ENCODE results near the gene SLC26A8.

Gene SLC26A8, protein sequence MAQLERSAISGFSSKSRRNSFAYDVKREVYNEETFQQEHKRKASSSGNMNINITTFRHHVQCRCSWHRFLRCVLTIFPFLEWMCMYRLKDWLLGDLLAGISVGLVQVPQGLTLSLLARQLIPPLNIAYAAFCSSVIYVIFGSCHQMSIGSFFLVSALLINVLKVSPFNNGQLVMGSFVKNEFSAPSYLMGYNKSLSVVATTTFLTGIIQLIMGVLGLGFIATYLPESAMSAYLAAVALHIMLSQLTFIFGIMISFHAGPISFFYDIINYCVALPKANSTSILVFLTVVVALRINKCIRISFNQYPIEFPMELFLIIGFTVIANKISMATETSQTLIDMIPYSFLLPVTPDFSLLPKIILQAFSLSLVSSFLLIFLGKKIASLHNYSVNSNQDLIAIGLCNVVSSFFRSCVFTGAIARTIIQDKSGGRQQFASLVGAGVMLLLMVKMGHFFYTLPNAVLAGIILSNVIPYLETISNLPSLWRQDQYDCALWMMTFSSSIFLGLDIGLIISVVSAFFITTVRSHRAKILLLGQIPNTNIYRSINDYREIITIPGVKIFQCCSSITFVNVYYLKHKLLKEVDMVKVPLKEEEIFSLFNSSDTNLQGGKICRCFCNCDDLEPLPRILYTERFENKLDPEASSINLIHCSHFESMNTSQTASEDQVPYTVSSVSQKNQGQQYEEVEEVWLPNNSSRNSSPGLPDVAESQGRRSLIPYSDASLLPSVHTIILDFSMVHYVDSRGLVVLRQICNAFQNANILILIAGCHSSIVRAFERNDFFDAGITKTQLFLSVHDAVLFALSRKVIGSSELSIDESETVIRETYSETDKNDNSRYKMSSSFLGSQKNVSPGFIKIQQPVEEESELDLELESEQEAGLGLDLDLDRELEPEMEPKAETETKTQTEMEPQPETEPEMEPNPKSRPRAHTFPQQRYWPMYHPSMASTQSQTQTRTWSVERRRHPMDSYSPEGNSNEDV

DNA sequence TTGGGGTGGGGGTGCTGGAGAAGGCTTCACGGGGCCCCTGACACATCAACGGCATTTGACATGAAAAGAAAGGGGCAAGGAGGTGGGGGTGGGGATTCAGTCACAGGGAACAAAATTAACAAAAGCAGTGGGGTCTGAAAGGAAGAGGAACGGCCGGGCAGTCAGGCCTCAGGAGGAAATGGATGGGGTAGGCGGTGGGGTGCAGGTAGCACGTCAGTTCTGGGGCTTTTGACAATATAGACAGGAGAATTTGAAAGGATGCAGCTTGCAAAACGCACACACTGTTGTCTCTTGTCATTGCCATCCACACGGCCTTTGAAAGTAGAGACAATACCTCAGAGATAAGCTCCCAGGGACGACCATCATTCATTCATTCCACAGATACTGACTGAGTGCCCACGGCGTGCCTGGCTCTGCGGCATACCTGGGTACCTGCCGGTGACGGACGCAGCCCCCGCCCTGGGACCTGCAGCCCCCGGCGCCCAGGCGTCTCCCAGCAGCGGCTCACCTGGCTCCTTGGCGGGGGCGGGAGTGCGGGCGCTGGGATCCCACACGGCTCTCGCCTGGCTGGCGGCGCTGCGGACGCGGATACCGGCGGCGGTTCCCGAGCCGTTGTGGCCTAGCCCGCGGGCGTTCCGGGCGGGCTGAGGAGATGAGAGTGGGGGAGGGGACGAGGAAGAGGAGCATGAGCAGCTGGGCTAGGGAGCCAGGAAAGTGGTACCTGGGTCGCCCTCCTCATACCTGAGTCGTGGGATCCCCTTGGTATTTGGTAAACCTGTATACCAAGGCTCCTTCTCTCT, at the start of gene SLC26A8:
Gene SLC26A8, minus strand, starts transcription at position 646 of the 800 bp plus-strand sequence. CDS start 4,934 bp downstream, outside the sequence.
- no peak for DNase-seq

DNA sequence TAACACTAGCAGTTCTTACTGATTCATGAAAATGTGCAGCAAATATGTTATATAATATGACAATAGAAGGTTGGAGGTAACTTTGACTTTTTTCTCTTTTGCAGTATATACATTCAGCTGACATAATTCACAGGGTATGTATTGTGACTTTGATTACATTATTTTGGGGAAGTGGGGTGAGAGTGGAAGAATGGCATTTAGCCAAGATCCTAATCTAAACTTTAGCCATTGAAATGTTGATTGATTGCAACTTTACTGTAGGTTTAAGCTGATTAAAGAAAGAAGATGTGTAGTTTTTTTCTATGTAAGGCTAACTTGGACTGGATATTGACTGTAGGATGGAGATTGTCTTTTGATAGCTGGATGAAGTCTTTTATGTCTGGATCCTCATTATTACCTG, 49.1 kb upstream of the SLC26A8 start:
- DNase-seq = no peak

DNA sequence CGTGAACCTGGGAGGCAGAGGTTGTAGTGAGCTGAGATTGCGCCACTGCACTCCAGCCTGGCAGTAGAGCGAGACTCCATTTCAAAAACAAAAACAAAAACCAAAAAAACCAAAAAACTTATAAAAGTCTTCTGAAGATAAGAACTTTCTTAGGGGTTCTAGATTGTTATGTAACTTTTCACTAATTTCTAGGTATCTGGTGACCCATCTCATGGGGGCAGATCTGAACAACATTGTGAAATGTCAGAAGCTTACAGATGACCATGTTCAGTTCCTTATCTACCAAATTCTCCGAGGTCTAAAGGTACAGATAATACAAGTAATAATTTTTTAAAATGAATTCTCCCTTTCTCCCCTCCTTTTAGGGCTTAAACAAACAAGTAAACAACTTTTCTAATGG, 48.2 kb upstream of the SLC26A8 start:
- no peak for DNase-seq

DNA sequence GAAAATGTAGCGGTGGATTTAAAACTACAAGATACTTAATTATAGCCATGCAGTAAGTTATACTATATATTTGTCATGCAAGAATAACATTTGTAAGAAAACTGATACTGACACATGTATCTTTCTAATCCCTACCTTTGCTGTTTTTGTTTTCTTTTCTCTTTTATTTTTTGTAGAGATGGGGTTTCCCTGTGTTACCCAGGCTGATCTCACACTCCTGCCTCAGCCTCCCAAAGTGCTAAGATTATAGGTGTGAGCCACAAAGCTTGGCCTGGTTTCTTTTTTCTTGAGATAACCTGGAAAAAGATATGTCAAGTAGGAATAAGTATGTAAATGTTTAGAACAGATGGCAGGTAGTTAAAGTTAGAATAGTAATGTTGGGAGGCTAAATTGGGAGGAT, 47.3 kb upstream of the SLC26A8 start:
- DNase-seq = no peak

DNA sequence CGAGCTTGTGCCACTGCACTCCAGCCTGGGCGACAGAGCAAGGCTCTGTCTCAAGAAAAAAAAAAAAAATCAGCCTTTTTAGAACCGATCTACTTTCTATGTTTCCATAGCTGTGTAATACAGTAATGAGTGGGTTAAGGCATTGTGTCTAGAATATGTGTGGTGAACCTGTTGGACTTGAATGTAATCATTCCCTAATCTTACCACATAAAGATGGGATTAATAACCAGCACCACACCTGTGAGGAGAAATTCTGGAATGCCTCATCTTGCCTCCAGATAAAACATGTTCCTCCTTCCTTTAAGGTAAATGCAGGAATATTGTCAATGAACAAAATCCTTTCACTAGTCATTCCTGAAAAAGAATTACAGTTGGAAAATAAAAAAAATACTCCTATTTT, 46.8 kb upstream of the SLC26A8 start:
- DNase-seq = no peak

DNA sequence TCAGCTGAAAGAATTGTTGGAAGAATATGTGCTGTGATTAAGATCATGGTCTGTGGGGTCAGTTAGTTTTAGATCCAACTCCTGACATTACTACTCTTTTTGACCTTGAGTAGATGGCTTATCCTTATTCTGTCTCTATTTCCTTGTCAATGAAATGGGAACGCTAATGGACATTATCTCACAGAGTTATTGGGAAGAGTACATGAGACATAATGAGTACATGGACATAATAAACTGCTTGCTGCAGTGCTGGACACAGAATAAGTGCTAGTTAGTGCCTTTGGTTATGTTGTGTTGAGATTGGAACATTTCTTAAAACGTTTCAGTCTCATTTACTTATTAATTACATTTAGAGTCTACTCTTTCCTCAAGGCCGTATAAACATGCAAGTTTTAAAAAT, 45.8 kb upstream of the SLC26A8 start:
- DNase-seq = no peak

DNA sequence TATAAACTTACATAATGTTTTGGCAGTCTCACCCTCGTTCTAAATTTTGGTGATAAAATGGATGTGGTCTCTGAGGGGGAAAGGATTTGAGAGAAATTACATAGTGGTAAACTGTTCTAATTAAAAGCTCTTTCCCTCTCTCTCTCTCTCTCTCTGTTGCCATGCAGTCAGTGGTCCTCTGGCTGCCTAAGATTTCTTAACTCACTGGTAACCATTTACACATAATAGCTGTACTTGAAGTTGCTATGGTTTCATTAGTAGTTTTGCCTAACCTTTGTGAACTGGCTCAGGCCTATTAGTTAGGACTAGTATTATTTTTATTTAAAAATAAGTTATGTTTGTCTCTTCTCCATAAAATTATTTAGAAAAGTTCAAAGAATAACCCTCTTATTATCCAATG, 45.1 kb upstream of the SLC26A8 start:
- DNase-seq = no peak

DNA sequence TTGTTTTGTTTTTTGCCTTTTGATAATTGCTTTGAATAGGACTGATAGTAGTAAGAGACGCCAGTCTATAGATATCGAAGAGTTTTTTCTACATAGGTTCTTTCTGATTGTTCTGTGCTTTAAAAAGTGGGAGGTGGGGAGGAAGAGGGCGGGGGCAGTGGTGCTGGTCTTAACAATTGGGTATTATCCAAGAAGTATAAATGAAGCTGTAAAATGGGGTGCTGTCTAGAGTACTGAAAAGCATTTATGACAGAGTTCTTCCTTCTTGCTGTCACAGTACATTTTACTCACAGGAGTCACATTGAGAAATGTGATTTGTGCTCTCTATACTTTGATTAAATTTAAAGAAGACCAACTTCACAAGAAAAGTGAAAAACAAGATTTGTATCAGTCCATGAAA, 44.1 kb upstream of the SLC26A8 start:
- DNase-seq = no peak

DNA sequence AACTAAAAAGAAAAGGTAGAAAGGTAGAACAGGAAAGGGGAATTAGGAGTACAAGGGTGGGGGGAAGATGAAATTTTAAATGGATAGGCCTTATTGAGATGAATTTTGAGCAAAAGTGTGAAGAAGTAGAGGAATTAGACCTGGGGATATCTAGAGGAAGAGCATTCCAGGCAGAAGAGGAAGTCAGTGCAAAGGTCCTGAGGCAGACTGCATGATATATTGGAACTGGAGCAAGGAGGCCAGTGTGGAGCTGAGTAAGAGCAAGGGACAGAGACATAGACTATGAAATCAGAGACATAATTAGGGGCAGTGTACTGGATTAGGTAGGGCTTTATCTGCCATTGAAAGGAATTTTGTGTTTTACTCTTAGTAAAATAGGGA, 43.6 kb upstream of the SLC26A8 start:
- no peak for DNase-seq

DNA sequence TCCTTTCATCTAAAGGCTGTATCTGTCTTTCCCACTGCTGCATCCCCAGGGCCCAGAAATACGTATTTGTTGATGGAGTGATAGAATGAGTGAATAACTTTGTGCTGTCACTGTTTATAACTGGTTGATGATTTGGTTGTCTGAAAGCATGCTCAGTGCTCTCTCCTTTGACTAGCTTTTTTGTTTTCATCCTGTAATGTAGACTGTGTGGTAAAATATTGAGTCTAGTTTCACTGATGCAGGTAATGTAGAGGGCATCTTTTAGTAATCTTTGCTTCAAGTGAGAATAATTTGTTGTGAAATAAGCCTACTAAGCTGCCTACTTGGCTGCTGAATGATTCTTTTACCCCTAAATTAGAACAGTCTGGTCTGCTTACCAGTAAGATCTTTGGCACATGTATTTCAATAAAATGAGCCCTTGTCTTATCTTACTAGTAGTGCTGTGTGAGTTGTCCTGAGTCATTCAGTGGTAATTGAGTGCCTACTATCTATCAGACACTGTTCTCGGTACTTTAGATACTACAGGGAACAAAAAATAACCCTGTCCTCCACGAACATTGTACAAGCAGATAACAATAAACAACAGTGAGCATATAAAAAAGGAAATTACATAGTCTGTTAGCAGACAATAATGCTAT, 43.1 kb upstream of the SLC26A8 start:
- no peak for DNase-seq

DNA sequence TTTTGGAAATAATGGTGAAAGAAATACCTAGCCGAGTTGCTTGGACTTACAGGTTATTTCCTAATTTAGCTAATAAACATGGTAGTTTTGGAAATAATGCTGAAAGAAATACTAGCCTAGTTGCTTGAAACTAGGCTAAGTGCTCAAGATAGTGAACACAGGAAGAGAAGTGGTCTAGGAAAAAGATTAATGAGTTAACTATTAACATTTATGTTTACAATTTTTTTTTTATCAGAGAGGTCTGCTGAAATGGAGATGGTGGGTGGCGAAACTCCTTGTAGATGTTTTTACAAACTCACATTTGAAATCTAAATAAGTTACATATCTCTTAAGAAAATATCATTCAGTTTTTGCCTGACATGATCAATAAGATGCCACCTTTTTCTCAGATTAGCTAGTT, 42.4 kb upstream of the SLC26A8 start:
- no peak for DNase-seq

DNA sequence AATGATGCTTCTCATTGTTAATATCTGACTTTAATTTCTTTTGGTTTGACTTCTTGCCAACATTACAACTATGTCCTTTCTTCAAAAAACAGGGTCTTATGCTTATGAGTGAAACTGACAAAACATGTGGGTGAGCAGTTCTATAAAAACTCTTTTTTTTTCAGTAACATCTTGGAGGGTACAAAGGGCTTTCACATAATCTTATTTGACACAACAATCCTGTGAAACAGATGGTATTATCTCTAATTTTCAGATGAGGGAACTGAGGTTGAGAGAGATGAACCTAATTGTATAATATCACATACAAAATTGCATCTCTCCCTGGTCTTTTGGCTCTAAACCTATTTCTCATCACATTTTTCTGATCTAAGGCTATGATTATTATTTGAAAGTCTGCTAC, 41.5 kb upstream of the SLC26A8 start:
- no peak for DNase-seq

DNA sequence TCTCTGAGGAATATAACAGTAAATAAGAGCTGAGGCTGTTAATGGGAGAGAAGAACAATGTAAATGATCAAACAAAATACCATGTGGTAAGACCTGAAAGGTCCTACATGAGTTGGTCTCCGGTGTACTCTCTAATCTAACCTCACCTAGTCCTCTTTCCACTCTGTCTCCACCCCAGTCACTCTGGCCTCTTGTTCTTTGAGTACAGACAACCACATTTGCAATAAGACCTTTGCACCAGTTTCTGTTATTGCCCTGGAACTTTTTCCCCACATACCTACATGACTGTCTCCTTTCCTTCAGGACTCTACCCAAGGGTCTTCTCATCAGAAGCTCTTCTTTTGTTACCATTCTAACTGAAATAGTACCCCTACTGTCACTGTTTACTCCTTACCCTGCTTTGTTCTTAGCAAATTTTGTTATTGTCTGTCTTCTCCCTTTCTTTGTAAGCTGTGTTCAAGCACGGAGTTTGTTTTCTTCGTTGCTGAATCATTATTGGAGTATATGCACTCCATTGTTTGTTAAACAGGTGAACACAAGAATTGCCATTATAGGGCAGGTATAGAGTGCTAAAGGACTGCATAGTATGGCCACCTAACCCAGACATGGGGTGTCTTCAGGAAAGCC, 40.4 kb upstream of the SLC26A8 start:
- no peak for DNase-seq

DNA sequence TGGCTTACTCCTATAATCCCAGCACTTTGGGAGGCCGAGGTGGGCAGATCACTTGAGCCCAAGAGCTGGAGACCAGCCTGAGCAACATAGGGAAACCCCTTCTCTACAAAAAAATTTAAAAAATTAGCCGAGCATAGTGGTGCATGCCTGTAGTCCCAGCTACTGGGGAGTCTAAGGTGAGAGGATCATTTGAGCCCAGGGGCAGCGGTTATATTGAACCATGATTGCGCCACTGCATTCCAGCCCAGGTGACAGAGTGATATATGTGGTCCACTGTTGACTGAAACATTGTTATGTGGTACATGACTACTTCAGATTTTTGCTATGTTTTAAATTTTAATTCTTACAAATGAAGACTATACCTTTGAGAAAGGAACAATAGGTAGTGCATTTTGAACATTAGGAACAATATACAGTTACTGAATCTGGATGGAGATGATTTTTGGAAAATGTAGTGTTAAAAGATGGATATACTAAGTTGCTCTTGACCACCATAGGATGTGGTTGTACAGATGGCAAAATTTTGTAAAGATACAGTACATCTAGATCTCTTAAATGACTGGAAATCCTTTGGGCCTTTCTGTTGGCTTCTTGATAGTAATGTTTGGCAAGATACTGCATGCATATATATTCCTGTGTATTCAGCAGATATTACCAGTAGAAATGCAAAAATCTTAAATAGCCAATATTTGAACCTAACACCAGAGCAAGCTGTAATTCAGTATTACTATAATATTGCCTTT, 39.0 kb upstream of the SLC26A8 start:
- no peak for DNase-seq

DNA sequence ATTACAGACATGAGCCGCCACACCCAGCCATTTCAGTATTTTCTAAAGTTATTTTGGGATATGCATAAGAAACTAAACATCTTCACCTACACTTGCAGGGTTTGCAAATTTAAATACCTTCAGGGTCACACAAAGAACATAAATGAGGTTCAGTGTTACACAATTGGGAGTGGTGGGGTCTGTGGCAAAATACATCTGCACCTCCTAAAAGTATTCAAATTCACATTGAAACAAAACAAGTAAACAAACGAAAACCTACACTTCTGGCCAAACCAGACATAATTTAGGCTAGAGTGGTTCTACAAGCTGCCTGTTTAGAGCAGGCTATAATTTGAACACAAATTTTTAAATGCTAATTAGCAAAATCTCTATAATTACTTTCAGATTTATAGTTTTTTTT, 37.8 kb upstream of the SLC26A8 start:
- DNase-seq = no peak

DNA sequence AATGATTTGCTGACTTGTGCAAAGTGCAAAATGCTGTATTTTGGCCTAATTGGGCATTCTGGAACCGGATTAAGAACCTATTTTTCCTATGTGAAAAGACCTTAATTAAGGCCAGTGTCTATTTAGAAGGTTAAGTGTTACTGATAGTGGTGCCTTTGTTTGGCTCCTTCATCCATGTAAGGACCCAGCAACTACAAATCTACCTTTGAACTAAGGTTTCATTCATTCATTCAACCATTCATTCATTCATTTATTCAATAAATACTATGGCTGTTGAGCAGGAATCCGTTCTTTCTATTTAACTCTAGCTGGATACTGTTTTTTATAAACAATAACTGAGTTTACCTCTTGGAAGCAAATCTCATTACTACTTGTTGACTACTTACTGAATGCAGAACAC, 36.8 kb upstream of the SLC26A8 start:
- DNase-seq = no peak

DNA sequence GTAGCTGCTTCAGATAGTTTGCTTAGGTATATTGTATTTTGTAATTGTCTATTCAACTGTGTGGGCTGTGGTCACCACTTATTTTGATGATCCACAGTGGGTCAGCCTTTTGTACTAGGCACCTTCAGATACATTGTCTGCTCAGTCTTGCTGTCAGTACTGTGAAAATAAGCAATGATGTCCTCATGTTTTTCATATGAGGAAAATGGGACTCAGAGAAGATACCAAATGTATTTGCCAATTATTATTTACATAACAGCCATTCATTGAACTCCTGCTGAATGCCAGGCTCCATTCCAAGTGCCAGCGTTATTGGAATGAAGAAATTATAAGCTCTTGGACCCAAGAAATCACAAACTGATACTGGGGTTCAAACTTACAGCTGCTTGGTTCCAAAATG, 31.7 kb upstream of the SLC26A8 start:
- DNase-seq = no peak

DNA sequence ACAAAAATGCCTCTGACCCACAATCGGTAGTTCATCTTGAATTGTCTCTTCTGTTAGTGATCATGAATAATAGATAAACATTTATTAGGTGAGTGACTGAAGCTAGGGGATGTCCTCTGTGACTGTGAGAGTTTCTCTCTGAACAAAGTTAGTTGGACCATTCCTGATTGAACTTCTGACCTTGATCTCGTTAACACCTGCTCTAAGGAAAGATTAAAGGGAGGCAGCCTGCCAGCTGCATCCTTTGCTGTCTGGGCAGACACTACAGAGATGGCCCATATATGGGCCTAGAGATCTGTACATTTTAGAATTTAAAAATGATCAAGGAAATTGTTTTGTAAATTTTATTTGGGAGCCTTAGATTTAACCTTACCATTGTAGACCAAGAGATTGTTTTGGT, 30.5 kb upstream of the SLC26A8 start:
- DNase-seq = no peak

DNA sequence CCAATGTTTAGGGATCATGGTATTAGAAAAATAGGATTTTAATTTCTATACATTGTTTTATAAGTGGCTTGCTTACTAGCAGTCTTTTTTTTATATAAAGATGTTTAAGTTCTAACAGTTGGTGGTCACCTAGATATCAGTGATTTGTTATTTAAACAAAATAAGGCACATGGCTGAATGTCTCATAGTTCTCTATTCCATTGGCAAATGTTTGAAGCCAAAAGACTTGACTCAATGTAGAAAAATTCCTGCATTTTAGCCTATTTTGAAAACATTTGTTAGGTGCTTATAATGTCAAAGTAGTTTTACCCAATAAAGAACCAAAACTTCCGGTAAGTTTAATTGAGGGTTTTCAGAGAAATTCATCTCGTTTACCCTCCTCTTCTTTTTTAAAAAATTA, 30.0 kb upstream of the SLC26A8 start:
- DNase-seq = no peak

DNA sequence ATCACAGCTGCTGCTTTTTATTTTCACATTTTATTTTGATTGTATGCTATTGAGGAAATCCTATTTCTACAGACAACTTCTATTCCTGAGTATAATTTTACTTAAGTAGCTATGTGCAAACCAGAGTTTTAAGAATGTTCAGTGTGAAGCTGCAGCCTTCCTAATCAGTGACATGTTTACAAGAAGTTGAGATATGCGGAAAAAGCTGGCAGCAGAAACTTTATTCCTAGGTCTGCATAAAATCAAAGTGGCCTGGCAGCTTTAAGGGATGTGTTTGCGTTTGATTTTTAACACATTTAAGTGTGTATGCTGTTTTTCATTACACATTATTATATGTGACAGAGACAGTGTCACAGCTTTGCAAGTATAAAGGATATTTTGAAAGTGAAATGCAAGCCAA, 29.4 kb upstream of the SLC26A8 start:
- no peak for DNase-seq

DNA sequence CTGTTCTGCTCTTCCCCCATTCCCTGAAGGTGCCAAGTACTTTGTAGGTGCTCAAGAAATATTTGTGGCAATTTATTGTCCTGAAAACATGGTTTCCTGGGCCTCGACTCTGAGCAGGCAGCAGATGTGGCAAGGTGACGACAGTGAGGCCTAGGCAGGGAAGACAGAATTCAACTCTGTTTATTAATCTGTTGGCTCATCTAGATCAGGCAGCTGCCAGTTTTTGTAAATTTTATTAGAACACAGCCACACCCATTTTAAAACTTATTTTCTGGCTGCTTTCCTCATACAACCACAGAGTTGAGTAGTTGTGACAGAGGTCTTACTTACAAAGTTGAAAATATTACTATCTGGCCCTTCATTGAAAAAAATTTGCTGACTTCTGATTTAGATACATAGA, 27.7 kb upstream of the SLC26A8 start:
- no peak for DNase-seq

Data from CD4-positive, alpha-beta T cell treated with Interleukin-15 for 1 hour (primary cell).